ENCODE results near the gene IFRD1. TPM values are rescaled to one million over a fixed set of nuclear protein-coding genes. Genes with fewer than 3 reads are reported as not detected.
A peak's percentile ranks its signal among the peaks of the same experiment; 100 is the strongest.

Gene IFRD1
- total RNA-seq, 1 donor from 2014 or later, result 24.6 TPM

GRCh38 chr7:112481833-112482670, 31.8 kb downstream of the IFRD1 start:
- intact Hi-C loops (cut with micrococcal nuclease), result no loop called here
- H3K27ac ChIP-seq (replicated peaks), result peak overlapping the region; percentile 86
- peaks cover 6% of the 10 kb centered on the region for H3K36me3 ChIP-seq
- H3K27me3 ChIP-seq (ENCODE audit: low read depth), result no peaks in the 10 kb centered on the region
- H3K9me3 ChIP-seq (replicated peaks), result no peaks in the 10 kb centered on the region
- TF ChIP-seq, protein P1, sequence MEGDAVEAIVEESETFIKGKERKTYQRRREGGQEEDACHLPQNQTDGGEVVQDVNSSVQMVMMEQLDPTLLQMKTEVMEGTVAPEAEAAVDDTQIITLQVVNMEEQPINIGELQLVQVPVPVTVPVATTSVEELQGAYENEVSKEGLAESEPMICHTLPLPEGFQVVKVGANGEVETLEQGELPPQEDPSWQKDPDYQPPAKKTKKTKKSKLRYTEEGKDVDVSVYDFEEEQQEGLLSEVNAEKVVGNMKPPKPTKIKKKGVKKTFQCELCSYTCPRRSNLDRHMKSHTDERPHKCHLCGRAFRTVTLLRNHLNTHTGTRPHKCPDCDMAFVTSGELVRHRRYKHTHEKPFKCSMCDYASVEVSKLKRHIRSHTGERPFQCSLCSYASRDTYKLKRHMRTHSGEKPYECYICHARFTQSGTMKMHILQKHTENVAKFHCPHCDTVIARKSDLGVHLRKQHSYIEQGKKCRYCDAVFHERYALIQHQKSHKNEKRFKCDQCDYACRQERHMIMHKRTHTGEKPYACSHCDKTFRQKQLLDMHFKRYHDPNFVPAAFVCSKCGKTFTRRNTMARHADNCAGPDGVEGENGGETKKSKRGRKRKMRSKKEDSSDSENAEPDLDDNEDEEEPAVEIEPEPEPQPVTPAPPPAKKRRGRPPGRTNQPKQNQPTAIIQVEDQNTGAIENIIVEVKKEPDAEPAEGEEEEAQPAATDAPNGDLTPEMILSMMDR (IDR thresholded peaks at IDR 0.05; ENCODE audit: borderline replicate concordance), result no peak
- peaks cover 54% of the 10 kb centered on the region for H3K4me1 ChIP-seq
- H3K4me3 ChIP-seq, result peak overlapping the region; percentile 39
- peak; percentile 20 for DNase-seq

- TF ChIP-seq, protein P1 (IDR thresholded peaks at IDR 0.05; ENCODE audit: borderline replicate concordance), result no peak
- intact Hi-C loops (cut with micrococcal nuclease), result no loop called here
- H3K9me3 ChIP-seq (replicated peaks), result no peaks in the 10 kb centered on the region
- peak; percentile 17 for DNase-seq
- peaks cover 54% of the 10 kb centered on the region for H3K4me1 ChIP-seq
- no peaks in the 10 kb centered on the region for H3K36me3 ChIP-seq
- H3K4me3 ChIP-seq, result no peak overlapping the region
- peak overlapping the region; percentile 86 for H3K27ac ChIP-seq (replicated peaks)
- no peaks in the 10 kb centered on the region for H3K27me3 ChIP-seq (ENCODE audit: low read depth)
Measured at GRCh38 chr7:112484671-112485167, 34.5 kb downstream of the IFRD1 start.

- H3K27me3 ChIP-seq (ENCODE audit: low read depth), result no peaks in the 10 kb centered on the region
- no peak for DNase-seq
- H3K9me3 ChIP-seq (replicated peaks), result no peaks in the 10 kb centered on the region
- intact Hi-C loops (cut with micrococcal nuclease), result no loop called here
- H3K4me1 ChIP-seq, result peaks cover 50% of the 10 kb centered on the region
- H3K36me3 ChIP-seq, result no peaks in the 10 kb centered on the region
- H3K4me3 ChIP-seq, result no peak overlapping the region
- TF ChIP-seq, protein P1 (IDR thresholded peaks at IDR 0.05; ENCODE audit: borderline replicate concordance), result no peak
- no peak overlapping the region for H3K27ac ChIP-seq (replicated peaks)
Measured at GRCh38 chr7:112485766-112486165, 35.5 kb downstream of the IFRD1 start.

DNA sequence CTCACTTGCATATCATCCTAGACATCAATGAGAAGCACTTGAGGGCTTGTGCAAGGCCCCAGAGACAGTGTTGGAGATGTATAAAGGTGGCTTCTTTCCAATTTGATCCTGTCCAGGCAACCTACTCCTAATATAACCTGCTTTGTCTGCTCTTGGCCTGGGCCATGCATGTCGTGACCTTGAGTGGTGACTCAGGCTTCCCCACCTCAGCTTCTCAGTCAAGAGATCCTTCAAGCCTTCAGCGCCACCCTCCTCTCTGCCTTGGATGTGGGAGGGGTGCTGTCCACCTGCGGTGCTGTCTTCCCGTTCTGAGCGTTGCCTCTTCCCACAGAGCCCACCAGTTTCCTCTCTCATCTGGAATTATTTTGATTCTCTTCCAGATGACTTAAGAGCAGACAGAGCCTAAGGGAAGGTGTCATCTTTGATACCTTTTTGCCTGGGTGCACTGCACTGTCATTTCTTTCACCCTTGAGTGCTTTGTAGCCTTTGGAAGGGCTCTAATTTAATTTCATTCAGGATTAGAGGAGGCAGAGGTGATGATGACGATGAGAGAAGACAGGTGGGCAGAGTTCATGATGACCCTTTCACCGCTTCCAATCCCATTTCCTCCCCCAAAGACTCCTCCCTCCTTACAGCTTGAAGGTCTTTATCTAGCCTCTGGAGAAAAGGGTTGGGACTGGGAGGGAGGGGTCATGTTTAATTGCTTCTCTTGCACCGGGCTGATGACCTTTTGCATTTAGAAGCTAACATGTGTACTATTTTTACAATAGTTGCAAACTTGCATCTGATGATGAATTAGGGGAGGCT, 37.4 kb downstream of the IFRD1 start:
- DNase-seq, result no peak
- no peak overlapping the region for H3K27ac ChIP-seq (replicated peaks)

GRCh38 chr7:112488264-112488552, 37.9 kb downstream of the IFRD1 start:
- TF ChIP-seq, protein P1 (IDR thresholded peaks at IDR 0.05; ENCODE audit: borderline replicate concordance), result no peak
- DNase-seq, result no peak
- Histone ChIP-seq H3K36me3 (no peaks in the 10 kb centered on the region), H3K9me3 (replicated peaks) (no peaks in the 10 kb centered on the region), H3K4me1 (peaks cover 26% of the 10 kb centered on the region), H3K4me3 (no peak overlapping the region), H3K27ac (replicated peaks) (no peak overlapping the region), H3K27me3 (ENCODE audit: low read depth) (no peaks in the 10 kb centered on the region)
- intact Hi-C loops (cut with micrococcal nuclease), result no loop called here

More for the DNA sequence above, 37.4 kb downstream of the IFRD1 start:
- Histone ChIP-seq H3K36me3 (no peaks in the 10 kb centered on the region), H3K4me3 (no peak overlapping the region), H3K27me3 (ENCODE audit: low read depth) (no peaks in the 10 kb centered on the region), H3K4me1 (peaks cover 31% of the 10 kb centered on the region), H3K9me3 (replicated peaks) (no peaks in the 10 kb centered on the region)
- intact Hi-C loops (cut with micrococcal nuclease), result no loop called here
- TF ChIP-seq, protein P1 (IDR thresholded peaks at IDR 0.05; ENCODE audit: borderline replicate concordance), result no peak
